SK-N-SH (cell line): ENCODE results near the gene DTX2.
A peak's percentile ranks its signal among the peaks of the same experiment; 100 is the strongest.
"Not testable (repeated sequence)": the region's sequence is repeated elsewhere in the genome, so short reads cannot be mapped to it uniquely, and the experiment has no call there.

Experiments
- CTCF ChIP-seq: fragments of 200-600 bp; sonication (generic); IDR thresholded peaks from 2 replicates; pipeline ENCODE4 v1.6.1; 2017; ENCODE audit warnings: antibody characterized with exemption, mild to moderate bottlenecking, moderate library complexity
- EZH2phosphoT487 ChIP-seq: fragments of 200-600 bp; sonication (generic); IDR thresholded peaks from 2 replicates; pipeline ENCODE4 v1.6.1; 2017; ENCODE audit warnings: low read depth, mixed run types, mild to moderate bottlenecking, antibody characterized with exemption, moderate library complexity, borderline replicate concordance
- POLR2AphosphoS5 ChIP-seq: IDR thresholded peaks from 2 replicates; pipeline ENCODE4 v1.6.1; 2012; ENCODE audit warnings: low read depth, low read length
- REST ChIP-seq: IDR thresholded peaks from 2 replicates; pipeline ENCODE4 v1.6.1; 2012; ENCODE audit warnings: mild to moderate bottlenecking, low read depth, low read length, moderate library complexity
- SIN3A ChIP-seq: IDR thresholded peaks from 2 replicates; pipeline ENCODE4 v1.6.1; 2012; ENCODE audit warnings: low read depth, mild to moderate bottlenecking, low read length, moderate library complexity, borderline replicate concordance
- TAF1 ChIP-seq: IDR thresholded peaks from 2 replicates; pipeline ENCODE4 v1.6.1; 2012; ENCODE audit warnings: low read depth, mild to moderate bottlenecking, low read length, moderate library complexity, borderline replicate concordance
- TEAD4 ChIP-seq: IDR thresholded peaks from 2 replicates; pipeline ENCODE4 v1.4.0; 2012; ENCODE audit warnings: mild to moderate bottlenecking, borderline replicate concordance; ENCODE audit not compliant: insufficient read depth
- USF1 ChIP-seq: IDR thresholded peaks from 2 replicates; pipeline ENCODE4 v1.4.0; 2012; ENCODE audit warnings: low read depth, borderline replicate concordance
- USF2 ChIP-seq: fragments of 150-350 bp; IDR thresholded peaks from 2 replicates; pipeline ENCODE4 v1.6.1; 2017; ENCODE audit warnings: antibody characterized with exemption, low read length, low read depth, borderline replicate concordance
- YY1 ChIP-seq: IDR thresholded peaks from 2 replicates; pipeline ENCODE4 v1.4.0; 2012; ENCODE audit warnings: low read depth, mild to moderate bottlenecking

- peak; percentile 49 for TF ChIP-seq CTCF
- TF ChIP-seq USF2, REST, POLR2AphosphoS5, EZH2phosphoT487, SIN3A, USF1, TAF1, YY1, TEAD4: not testable (repeated sequence)
Observed at GRCh38 chr7:76499924-76500241, 38.4 kb downstream of the DTX2 start.
